ENCODE data around the gene GUCA1A.
"Not testable (repeated sequence)": the region's sequence is repeated elsewhere in the genome, so short reads cannot be mapped to it uniquely, and the experiment has no call there.

GUCA1A gene

DNA sequence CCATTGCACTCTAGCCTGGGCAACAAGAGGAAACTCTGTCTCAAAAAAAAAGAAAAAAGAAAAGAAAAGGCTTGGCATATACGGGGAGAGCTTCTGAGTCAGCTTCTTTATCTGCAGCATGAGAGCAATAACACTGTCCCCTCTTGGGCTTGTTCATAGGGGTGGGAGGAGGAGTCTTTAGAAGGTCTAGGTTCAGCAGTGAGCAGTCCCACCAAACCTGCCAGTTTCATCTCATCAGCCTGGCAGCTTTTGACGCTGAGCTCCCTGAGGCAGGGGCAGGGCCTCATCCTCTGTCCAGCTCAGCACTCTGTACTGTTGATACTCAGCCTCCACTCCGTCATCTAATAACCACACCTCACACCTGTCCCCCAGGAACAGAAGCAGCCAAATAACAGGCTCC is 25.1 kb upstream of the GUCA1A start:
- no peak for DNase-seq

DNA sequence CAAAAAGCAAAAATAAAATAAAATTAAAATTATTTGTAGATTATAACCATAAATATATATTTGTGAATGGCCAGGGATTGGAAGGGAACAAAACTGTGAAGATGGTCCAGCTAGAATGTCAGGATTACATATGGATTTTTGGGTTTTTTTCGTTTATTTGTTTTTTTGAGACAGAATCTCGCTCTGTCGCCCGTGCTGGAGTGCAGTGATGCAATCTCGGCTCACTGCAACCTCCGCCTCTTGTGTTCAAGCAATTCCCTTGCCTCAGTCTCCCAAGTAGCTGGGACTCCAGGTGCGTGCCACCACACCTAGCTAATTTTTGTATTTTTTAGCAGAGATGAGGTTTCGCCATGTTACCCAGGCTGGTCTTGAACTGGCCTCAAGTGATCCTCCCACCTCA is 22.9 kb upstream of the GUCA1A start:
- no peak for DNase-seq

DNA sequence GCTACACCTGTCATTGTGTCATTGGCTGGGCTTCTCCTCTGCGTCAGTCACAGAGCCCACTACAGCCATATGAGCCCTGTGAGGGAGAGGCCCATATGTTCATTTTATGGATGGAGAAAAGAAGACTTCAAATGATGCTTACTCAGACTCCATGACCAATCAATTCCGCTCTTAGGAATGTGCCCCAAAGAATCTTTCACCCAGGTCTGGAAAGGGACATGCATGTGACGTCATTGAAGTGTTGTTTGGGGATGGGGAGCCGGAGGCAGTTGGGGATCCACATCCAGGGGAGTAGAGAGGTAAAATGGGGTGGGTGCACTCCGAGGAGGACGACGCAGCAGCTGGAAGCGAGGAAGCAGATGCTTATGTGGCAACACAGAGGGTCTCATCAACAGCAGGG is 21.1 kb upstream of the GUCA1A start:
- DNase-seq = no peak

DNA sequence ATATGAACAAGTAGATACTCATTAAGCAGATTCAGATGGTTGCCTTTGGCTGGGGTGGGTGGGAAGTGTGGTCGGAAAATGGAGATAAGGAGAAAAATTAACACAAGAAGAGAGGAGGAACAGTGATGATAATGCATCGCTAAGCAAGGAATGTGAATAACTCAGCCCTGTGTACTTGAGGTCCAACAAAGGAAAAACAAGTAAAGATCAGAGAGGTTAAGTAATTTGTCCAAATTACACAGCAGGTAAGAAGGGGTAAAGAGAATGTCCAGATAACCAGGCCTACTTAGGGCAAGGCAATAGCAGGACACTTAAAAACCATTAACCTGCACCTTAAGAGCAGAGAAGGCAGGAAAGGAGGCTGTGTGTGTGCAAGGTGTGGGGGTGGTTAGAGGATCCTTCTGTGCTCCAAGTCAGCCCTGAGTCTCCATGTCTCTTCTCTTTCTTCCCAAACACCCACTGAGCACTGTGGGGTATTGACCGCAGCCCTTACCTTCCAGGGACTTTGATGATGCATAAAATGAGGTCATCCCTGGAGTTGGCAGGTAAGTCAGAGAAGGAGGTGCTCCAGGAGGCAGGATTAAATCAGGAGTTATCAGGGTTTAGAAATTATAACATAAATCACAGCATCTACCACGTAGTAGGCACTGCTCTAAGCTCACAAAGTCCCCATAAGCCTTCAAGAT is 20.5 kb upstream of the GUCA1A start:
- DNase-seq = not testable (repeated sequence)

DNA sequence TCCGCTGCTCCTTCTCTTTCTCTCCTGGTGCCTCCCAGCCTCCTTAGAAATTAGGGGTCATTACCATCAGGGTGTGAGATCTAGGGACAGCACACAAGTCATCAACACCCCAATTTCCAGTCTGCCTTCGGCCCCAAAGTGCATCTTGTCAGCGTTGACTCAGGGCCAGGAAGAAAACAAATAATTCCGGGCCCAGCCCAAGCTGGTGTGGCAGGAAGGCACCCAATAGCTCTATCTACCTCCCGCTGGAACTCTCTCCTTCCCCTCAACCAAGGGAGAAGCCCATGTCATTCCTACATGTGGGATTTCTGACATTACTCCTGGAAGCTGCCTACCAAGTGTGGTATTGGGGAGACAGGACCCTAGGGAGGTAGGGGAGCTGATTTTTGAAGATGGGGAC is 19.2 kb upstream of the GUCA1A start:
- DNase-seq = no peak

DNA sequence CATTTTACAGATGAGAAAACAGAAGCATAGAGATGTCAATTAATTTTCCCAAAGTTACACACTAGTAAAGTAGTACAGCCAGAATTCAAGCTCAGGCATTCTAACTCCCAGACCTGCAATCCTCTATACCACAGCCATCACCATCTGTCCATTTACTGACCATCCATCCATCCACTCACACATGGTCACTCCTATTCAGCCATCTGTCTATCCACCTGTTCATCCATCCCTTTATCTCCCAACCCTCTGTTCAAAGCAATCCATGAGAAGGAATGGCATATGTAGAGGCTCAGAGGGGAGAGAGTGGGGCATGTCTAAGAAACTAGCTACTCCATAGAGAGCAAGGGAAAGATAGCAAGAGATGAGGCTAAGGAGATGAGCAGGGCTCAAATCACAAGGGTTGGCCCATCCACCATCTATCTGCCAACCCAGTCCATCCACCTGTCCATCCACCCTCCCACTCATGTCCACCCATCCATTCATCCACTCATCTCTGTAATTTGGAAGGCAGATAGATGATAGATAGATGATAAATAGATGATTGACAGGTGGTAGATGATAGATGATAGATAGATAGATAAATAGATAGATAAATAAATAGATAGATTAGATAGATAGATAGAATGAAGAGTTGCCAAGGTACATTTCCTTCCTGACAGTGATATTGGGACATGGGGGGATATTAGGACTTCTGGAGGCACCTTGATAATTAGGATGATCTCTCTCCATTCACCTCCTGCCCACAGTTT is 18.5 kb upstream of the GUCA1A start:
- no peak for DNase-seq

DNA sequence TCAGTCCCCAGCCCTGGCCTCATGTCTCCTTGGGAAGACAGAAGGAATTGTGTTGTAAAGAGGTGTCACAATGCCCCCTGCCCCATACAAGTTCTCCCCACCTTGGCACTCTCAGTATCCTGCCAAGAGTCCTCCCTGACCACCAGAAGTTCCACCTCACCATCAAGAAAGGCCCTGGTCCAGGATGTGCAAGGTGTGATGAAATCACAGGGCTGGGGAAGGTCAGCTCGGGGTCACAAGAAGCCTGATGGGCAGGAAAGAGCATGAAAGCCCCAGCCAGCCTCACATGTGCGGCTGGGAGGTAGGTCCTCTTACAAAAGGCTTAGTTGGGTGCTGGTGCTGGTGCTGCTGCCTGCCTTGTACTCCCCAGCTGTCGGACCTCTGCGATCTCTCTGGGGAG is 17.9 kb upstream of the GUCA1A start:
- DNase-seq = no peak

DNA sequence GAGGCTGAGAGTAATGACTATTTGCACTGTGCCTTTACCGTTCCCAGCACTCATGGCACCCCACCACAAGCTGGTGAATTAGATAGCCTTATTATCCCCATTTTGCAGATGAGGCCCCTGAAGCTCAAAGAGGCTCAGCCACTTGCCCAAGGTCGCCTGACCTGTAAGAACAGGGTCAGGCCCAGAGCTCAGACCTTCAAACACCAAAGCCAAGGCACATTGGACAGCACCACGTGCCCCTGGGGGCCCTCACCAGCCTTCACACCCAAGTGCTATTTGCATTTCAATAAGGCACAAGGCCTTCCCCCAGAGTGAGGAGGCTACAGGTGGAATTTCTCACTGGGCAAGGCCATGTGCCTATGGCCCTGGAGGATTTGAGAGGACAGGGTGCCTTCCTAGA is 16.5 kb upstream of the GUCA1A start:
- DNase-seq = no peak

DNA sequence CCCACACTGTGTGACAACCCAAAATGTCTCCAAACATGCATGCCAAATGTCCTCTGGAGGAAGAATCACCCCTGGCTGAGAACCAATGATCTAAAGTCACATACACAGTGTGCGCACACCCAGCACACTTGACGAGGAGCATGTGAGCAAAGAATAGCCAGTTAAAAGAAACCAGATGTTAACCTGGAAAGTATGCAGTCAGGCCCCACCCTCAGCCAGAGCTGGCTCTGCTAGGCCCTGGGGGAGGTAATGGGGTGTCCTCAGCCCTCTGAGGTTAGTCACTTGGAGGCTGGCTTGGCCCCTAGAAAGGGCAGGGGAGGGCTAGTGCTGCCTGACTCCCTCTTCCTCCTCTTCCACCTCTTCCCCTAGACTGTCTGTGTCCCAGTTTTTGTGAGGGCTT is 15.2 kb upstream of the GUCA1A start:
- DNase-seq = no peak

DNA sequence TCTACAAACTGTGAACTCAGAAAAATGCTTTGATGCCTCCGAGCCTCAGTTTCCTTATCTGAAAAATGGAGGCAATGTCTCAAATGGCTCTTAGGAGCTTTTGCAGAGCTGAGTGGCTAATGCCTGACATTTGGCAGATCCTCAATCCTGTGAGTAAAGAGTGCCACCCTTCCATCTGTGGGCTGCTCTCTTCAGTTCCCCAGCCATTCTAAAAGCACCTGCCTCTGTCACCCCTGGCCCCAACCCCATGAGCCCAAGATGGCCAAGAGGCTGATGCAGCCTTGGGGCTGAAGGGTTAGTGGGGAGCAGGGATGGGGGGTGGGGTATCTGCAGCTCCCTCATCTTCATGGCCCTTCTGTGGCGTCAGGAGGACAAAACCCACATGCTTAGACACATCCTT is 14.5 kb upstream of the GUCA1A start:
- no peak for DNase-seq

DNA sequence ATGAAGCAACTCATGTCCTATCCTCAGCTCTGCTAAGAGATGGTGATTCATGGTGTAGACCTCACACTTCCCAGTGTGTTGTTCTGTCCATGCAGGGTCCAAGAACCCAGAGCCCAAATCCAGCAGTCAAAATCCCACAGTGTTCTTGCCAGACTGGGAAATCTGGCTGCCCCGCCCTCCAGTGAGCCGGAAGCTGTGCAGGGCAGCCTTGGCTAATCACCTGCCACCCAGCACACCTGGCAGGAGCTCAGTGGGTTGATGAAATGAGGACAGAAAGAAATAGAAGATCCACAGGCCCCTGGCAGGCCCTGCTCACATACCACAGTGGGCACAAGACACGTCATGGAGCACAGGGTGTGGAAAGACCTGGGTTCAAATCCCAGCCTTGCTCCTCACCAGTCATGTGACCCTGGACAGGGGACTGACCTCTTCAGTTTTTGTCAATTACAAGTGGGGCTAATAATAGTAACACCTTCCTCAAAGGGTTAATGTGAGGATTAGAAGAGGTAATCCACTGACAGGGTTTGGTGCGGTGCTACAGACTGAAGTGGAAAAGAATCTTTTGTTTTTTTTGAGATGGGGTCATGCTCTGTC is 13.6 kb upstream of the GUCA1A start:
- no peak for DNase-seq

DNA sequence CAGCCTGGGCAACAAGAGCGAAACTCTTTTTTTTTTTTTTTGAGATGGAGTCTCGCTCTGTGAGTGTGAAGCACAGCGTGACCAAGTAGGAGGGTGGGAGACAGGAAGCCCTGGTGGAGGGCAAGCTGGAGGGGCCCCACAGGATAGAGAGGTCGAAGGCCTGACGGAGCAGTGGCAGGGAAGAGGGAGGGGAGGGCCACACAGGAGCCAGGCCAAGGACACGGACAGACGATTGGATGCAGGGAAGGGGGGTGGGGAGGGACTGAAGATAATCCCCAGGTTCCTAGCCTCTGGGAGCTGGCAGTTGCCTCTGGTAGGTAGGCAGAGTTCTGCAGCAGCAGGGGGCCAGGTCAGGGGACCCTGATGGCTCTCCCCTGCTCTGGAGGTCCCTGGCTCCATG is 10.8 kb upstream of the GUCA1A start:
- no peak for DNase-seq

DNA sequence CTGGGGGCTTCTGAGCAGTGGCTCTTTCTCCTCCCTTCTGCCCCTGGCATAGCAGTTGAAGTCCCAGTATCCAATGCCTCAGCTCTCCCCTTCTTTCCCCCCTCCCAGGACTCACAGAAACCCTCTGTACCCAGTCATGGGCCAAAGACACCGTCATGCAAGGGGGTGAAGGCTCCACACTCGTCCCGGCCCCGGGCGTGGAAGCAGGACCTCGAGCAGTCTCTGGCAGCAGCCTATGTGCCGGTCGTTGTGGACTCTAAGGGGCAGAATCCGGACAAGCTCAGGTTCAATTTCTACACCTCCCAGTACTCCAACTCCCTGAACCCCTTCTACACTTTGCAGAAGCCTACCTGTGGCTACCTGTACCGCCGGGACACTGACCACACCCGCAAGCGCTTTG is 10.4 kb upstream of the GUCA1A start:
- no peak for DNase-seq

DNA sequence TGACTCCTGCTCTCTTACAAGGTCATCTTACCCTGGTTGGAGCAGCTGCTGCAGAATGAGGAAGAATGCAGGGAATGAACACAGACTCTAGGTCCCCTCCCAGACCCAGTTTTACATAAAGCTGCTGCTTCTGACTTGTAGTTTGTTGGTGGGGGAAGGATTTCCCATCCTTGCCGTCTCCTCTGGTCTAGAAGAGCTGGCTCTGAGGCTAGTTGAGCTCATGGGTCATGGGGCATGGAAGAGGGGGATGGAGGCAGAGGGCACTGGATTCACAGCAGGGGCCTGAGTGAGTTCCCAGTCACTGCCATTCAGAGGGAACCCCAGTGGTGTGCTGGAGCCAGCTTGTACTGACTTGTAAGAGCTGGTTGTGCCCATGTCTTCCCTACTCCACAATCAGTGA is 9.2 kb upstream of the GUCA1A start:
- peak; percentile 31 for DNase-seq

DNA sequence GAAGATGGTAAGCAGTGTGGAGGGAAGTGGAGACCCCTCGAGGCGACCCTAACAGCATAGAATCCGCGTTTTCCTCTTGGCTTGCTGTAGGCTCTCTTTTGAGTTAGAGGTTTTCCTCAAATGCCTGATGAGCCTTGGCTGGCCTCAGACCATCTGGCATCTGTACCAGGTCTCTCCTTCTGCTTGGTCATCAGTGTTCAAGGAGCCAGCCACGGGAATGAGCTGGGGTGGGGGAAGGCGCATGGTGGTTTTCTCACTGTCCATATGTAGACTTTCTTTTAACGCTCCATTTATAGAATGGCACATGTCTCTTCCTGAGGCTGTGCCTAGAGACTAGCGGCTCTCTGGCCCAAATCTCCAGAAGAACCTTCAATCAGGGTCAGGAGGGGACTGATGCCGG is 8.1 kb upstream of the GUCA1A start:
- DNase-seq = no peak

DNA sequence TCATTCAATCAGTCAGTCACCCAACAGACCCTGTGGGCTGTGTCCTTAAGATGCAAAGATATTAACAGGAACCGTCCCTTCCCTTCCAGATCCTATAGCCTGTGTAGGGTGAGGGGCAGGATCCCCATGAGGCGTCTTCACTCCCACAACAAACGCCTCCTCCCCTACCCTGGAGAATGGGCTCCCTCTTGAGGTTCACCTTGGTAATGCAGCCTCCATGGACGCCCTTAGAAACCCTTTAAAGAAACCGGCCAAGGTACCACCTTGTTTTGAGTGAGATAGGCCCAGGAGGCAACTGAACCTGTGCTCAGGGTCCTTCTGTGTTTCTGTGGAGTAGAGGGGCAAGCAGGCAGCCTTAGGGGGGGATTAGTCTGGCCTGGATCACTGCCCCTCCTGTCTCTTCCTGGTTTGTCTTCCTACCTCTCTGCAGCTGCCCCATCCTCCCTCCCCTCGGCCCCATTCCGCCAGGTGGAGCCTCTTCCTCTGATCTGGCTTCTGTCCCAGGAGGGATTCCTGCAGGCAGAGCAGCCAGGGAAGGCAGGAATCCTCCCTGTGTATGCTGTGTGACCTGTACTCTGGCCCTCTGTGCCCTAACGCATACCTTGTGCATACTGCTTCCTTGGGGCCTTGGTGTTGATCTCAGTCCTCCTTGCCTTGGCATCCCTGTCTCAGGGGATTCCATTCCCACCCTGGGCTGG is 6.6 kb upstream of the GUCA1A start:
- DNase-seq = peak; percentile 76

DNA sequence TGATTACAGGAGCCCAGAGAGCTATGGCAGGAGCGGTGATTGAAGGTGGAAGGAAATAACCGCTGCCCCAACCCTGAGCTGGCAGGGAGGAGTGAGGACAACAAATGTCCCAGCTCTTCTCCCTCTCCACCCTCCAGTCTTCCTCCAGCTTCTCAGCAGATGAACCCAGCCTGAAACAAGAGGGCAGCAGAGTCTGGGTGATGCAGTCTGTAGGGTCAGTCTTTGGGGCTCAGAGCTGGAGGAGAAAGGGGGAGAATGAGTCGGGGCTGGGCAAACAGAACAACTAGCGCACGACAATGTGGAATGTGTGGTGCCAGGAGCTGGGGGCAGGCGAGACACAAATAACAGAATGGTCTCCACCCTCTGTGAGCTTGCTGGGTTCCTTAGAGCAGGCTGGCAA is 4.5 kb upstream of the GUCA1A start:
- no peak for DNase-seq

DNA sequence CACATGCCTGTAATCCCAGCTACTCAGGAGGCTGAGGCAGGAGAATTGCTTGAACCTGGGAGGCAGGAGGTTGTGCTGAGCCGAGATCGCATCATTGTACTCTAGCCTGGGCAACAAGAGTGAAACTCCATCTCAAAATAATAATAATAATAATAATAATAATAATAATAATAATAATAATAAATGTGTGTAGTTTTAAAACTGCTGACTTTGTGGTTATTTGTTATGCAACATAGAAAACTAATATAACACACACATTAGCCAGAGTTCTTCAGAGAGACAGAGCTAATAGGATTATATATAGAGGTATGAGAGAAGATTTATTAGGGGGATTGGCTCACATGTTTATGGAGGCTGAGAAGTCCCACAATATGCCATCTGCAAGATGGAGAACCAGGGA is 3.4 kb upstream of the GUCA1A start:
- not testable (repeated sequence) for DNase-seq

DNA sequence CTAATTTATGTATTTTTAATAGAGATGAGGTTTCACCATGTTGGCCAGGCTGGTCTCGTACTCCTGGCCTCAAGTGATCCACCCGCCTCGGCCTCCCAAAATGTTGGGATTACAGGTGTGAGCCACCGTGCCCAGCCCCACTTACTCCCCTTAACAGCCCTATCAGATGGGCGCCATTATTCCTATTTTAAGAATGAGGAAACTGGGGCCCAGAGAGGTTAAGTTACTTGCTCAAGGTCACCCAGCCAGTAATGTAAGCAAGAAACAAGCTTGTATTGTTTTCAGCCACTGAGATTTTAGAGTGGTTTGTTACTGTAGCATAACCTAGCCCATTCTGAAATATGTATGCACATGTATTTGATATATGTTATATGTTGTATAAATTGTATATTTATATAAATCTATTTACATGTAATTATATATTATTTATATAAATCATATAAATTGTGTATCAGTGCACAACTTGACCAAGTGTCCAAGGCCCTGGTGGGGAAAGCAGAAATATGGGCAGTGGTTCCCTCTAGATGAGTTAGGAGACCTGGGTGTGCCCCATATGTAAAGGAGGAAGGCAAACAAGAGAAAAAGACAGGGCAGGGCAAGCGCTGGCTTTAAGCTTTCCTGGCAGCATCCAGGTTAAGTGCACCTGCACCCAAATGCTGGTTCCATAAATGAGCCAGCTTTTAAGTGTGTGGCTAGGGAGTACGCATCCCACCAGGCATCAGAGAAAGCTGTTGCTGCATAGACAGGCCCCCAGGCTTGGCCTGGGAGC is 1.2 kb upstream of the GUCA1A start:
- no peak for DNase-seq

DNA sequence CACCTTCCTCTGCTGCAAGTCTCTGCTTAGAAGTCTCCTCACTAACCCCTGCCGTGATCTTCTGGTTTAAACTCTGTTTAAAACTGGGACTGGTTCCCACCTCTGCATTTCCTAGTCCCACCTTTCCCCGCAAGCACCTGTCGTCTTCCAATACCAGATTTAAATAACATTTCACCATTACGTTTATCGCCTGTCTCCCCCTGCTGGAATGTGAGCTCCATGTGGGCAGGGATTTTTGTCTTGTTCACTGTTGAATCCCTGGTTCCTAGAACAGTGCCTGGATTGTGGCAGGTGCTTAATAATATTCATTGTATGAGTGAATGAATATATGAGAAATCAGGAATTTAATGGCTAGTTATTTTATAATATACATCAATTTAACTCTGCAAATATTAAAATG is 2.7 kb downstream of the GUCA1A start:
- DNase-seq = no peak

DNA sequence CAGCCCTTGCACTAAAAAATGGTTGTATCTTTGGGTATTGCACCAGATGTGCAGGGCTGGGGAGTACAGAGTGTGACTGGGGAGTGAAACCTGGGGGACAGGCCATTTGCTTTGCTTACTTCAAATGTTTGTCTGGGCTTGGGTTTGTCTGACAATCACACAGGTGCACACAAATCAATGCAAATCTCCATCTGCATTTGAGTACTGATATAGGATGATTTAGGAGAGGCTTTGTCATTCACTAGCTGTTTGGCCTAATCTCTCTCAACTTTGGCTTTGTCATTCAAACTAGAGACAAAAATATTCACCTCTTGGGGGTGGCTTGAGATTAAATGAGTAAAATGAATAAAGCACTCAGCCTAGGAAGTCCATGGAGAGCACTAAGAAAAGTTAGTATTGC is 3.8 kb downstream of the GUCA1A start:
- DNase-seq = no peak

DNA sequence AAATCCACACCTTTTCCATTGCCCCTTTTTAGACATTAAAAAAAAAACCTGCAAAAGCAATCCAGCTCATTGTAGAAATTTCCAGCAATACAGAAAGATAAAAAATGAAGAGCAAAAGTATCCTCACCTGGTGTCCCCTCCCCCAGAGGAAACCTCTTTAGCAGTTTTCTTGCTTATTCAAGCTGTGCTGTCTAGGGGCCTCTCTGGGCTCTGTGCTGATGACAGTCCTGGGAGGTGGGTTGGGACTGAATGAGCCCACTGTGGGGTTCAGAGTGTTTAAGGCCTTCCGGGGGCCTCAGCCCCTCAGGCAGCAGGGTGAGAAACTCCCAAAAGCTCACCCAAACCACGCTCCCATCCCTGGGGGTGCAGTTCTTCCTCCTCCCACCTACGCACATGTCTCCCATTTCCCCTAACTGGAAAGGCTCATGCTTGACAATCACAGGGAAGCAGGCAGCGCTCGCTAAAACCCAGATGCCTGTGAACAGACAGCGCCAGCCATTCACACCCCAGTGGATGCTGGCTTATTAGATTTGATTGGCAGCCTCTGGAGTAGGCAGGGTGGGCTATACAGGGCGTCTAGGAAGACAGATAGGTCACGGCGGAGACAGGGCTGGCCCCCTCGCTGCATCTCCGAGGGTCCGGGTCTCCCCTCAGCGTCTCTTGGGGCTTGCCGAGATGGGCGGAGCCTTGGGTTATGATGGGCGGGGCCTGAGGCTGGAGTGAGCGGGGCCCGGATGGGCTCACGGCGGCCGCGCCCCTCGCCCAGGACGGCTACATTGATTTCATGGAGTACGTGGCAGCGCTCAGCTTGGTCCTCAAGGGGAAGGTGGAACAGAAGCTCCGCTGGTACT is 4.6 kb downstream of the GUCA1A start:
- no peak for DNase-seq

All from suppressor macrophage treated with lipopolysaccharide for 4 hours (primary cell).